GM12891 (cell line): ENCODE measurements around the gene MXD1.

Experiments
- POLR2A ChIP-seq: IDR thresholded peaks from 2 replicates; pipeline ENCODE4 v1.6.1; 2011; ENCODE audit warnings: low read depth, low read length, control low read depth
- POLR2AphosphoS5 ChIP-seq: IDR thresholded peaks from 2 replicates; pipeline ENCODE4 v1.6.1; 2011; ENCODE audit warnings: low read depth, low read length, control low read depth

DNA sequence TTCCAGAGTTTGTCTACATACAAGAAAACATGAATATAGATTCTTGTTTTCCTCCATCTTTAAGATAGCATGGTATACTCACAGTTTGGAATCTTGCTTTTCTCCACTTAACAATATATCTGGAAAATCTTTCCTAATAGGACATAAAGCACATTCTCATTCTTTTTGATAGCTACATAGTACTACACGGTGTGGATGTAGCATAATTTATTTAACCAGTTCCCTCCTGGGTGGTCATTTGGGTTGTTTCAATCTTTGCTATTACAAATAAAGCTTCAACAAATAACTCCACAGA is 19.7 kb downstream of the MXD1 start:
- TF ChIP-seq POLR2AphosphoS5 (no peak), POLR2A (no peak)
